Activated naive CD8-positive, alpha-beta T cell treated with anti-CD3 and anti-CD28 coated beads for 36 hours (primary cell): Measurements from ENCODE around the gene KIAA1755. TPM values are rescaled to one million over a fixed set of nuclear protein-coding genes. Genes with fewer than 3 reads are reported as not detected.
"Not testable (repeated sequence)": the region's sequence is repeated elsewhere in the genome, so short reads cannot be mapped to it uniquely, and the experiment has no call there.

ENCODE experiments used
- DNase-seq: peaks from one replicate; pipeline ENCODE4 v3.0.0; 2021
- H3K27ac Mint-ChIP-seq: one replicate; pipeline ENCODE4 v1.8.0; 2022; ENCODE audit warnings: mild to moderate bottlenecking, moderate library complexity, mixed read lengths
- H3K27me3 Mint-ChIP-seq: one replicate; pipeline ENCODE4 v1.8.0; 2022; ENCODE audit warnings: mild to moderate bottlenecking, mixed read lengths
- H3K36me3 Mint-ChIP-seq: one replicate; pipeline ENCODE4 v1.8.0; 2021; ENCODE audit warnings: mild to moderate bottlenecking, mixed read lengths
- H3K4me1 Mint-ChIP-seq: one replicate; pipeline ENCODE4 v1.8.0; 2021; ENCODE audit warnings: mixed read lengths
- H3K4me3 Mint-ChIP-seq: one replicate; pipeline ENCODE4 v1.8.0; 2022; ENCODE audit warnings: mild to moderate bottlenecking, moderate library complexity, mixed read lengths
- H3K9me3 Mint-ChIP-seq: one replicate; pipeline ENCODE4 v1.8.0; 2022; ENCODE audit warnings: mixed read lengths
- total RNA-seq, 2 experiments: library from RNA; stranded (reverse); gene quantifications; one replicate each; pipeline ENCODE4 v1.2.3, GENCODE V29; 2021

The KIAA1755 gene
- total RNA-seq, 2 experiments from 2014 or later: not detected

GRCh38 chr20:38260025-38260377, 534 bp downstream of the KIAA1755 start:
- Mint-ChIP-seq H3K27ac (no peak overlapping the region), H3K36me3 (no peaks in the 10 kb centered on the region), H3K4me1 (no peaks in the 10 kb centered on the region), H3K4me3 (no peak overlapping the region), H3K27me3 (peaks cover 42% of the 10 kb centered on the region), H3K9me3 (no peaks in the 10 kb centered on the region)
- no peak for DNase-seq

DNA sequence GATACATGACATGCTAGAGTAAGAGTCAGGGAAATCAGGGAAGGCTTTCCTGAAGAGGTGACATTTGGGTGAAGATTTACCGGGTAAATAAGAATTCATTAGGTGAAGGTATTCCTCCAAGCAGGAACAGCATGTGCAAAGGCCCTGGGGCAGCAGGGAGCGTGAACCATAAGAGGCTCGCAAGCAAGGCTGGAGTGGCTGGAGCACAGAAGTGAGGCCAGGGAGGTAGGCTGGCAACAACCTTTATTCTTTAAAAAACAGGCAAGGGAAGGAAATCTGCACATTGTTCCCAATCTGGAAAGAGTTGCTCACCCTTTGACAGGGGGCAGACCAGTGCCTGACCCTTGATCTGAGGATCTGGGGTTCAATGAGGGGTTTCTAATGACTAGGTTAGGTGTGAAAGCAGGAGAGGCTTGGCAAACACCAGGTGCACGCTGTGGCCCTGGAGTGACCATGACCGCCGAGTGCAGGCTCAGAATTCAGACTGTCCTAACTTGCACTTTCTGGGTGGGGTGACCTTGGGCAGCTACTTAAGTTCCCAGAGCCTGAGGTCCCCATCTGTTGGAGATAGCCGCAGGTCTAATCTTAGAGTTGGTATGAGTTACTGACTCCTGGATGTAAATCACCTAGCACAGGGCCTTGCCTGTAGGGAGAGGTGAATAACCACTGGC, 1.9 kb downstream of the KIAA1755 start:
- H3K27me3 Mint-ChIP-seq: peaks cover 42% of the 10 kb centered on the region
- H3K4me1 Mint-ChIP-seq: no peaks in the 10 kb centered on the region
- no peak overlapping the region for H3K4me3 Mint-ChIP-seq
- no peak for DNase-seq
- H3K27ac Mint-ChIP-seq: no peak overlapping the region
- H3K36me3 Mint-ChIP-seq: no peaks in the 10 kb centered on the region
- H3K9me3 Mint-ChIP-seq: no peaks in the 10 kb centered on the region

- H3K9me3 Mint-ChIP-seq: no peaks in the 10 kb centered on the region
- H3K27ac Mint-ChIP-seq: no peak overlapping the region
- peaks cover 38% of the 10 kb centered on the region for H3K27me3 Mint-ChIP-seq
- H3K4me3 Mint-ChIP-seq: no peak overlapping the region
- H3K4me1 Mint-ChIP-seq: no peaks in the 10 kb centered on the region
- DNase-seq: no peak
- H3K36me3 Mint-ChIP-seq: no peaks in the 10 kb centered on the region
Observed at GRCh38 chr20:38256966-38257365, 3.6 kb downstream of the KIAA1755 start.

GRCh38 chr20:38256021-38256420, 4.5 kb downstream of the KIAA1755 start:
- H3K4me1 Mint-ChIP-seq: no peaks in the 10 kb centered on the region
- DNase-seq: no peak
- peaks cover 32% of the 10 kb centered on the region for H3K27me3 Mint-ChIP-seq
- no peaks in the 10 kb centered on the region for H3K36me3 Mint-ChIP-seq
- H3K9me3 Mint-ChIP-seq: no peaks in the 10 kb centered on the region
- H3K4me3 Mint-ChIP-seq: no peak overlapping the region
- no peak overlapping the region for H3K27ac Mint-ChIP-seq

GRCh38 chr20:38255393-38255792, 5.1 kb downstream of the KIAA1755 start:
- H3K9me3 Mint-ChIP-seq: no peaks in the 10 kb centered on the region
- H3K27ac Mint-ChIP-seq: no peak overlapping the region
- H3K27me3 Mint-ChIP-seq: peaks cover 25% of the 10 kb centered on the region

GRCh38 chr20:38254621-38255020, 5.9 kb downstream of the KIAA1755 start:
- not testable (repeated sequence) for H3K36me3 Mint-ChIP-seq, DNase-seq, H3K27ac Mint-ChIP-seq, H3K4me3 Mint-ChIP-seq, H3K9me3 Mint-ChIP-seq, H3K4me1 Mint-ChIP-seq
- peaks cover 18% of the 10 kb centered on the region for H3K27me3 Mint-ChIP-seq

More at GRCh38 chr20:38255393-38255792, 5.1 kb downstream of the KIAA1755 start:
- DNase-seq: no peak
- H3K4me3 Mint-ChIP-seq: no peak overlapping the region
- no peaks in the 10 kb centered on the region for H3K36me3 Mint-ChIP-seq
- no peaks in the 10 kb centered on the region for H3K4me1 Mint-ChIP-seq

GRCh38 chr20:38253571-38253970, 7.0 kb downstream of the KIAA1755 start:
- Mint-ChIP-seq H3K27ac (no peak overlapping the region), H3K9me3 (no peaks in the 10 kb centered on the region), H3K27me3 (peaks cover 8% of the 10 kb centered on the region), H3K4me3 (no peak overlapping the region), H3K4me1 (no peaks in the 10 kb centered on the region), H3K36me3 (no peaks in the 10 kb centered on the region)
- no peak for DNase-seq

- Mint-ChIP-seq H3K9me3 (no peaks in the 10 kb centered on the region), H3K4me3 (no peak overlapping the region), H3K4me1 (no peaks in the 10 kb centered on the region), H3K27me3 (peaks cover 4% of the 10 kb centered on the region), H3K27ac (no peak overlapping the region), H3K36me3 (no peaks in the 10 kb centered on the region)
- no peak for DNase-seq
Observed at GRCh38 chr20:38252292-38253288, 7.9 kb downstream of the KIAA1755 start.

DNA sequence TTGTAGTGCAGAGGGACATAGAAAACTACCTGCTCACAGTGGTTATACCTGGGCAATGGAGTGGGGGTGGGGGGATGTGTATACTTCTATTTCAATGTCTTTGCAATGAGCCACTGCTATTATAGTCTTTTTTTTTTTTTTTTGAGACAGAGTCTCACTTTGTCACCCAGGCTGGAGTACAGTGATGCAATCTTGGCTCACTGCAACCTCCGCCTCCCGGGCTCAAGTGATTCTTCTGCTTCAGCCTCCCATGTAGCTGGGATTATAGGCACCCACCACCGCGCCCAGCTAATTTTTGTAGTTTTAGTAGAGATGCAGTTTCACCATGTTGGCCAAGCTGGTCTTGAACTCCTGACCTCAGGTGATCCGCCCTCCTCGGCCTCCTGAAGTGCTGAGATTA, 9.1 kb downstream of the KIAA1755 start:
- peaks cover 13% of the 10 kb centered on the region for H3K27me3 Mint-ChIP-seq
- DNase-seq, H3K36me3 Mint-ChIP-seq, H3K9me3 Mint-ChIP-seq, H3K4me3 Mint-ChIP-seq, H3K27ac Mint-ChIP-seq, H3K4me1 Mint-ChIP-seq: not testable (repeated sequence)

DNA sequence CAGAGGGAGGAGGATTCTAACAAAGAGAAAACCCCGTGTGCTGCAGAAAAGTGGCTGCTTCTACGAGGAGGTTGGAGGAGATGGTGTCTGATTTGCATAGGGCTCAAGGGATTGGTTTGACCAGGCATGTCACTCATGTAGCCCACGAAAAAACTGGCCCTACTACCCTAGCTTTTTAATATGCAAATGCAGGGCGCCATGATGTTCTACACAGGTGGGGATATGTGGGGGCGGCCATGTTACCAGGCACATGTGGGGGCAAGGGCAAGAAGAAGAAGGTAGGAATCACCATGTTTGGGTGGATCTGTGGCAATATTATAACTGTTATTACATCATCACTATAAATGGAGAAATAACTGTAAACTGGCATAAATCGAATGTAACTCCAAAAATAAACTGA, 9.9 kb downstream of the KIAA1755 start:
- H3K4me1 Mint-ChIP-seq: no peaks in the 10 kb centered on the region
- no peak for DNase-seq
- H3K4me3 Mint-ChIP-seq: no peak overlapping the region
- H3K9me3 Mint-ChIP-seq: no peaks in the 10 kb centered on the region
- H3K36me3 Mint-ChIP-seq: no peaks in the 10 kb centered on the region
- peaks cover 14% of the 10 kb centered on the region for H3K27me3 Mint-ChIP-seq
- H3K27ac Mint-ChIP-seq: no peak overlapping the region

- DNase-seq: no peak
- H3K9me3 Mint-ChIP-seq: peaks cover 3% of the 10 kb centered on the region
- H3K36me3 Mint-ChIP-seq: peaks cover 1% of the 10 kb centered on the region
- peaks cover 11% of the 10 kb centered on the region for H3K27me3 Mint-ChIP-seq
- no peak overlapping the region for H3K27ac Mint-ChIP-seq
- H3K4me3 Mint-ChIP-seq: no peak overlapping the region
- no peaks in the 10 kb centered on the region for H3K4me1 Mint-ChIP-seq
Observed at GRCh38 chr20:38249536-38250310, 10.8 kb downstream of the KIAA1755 start.

DNA sequence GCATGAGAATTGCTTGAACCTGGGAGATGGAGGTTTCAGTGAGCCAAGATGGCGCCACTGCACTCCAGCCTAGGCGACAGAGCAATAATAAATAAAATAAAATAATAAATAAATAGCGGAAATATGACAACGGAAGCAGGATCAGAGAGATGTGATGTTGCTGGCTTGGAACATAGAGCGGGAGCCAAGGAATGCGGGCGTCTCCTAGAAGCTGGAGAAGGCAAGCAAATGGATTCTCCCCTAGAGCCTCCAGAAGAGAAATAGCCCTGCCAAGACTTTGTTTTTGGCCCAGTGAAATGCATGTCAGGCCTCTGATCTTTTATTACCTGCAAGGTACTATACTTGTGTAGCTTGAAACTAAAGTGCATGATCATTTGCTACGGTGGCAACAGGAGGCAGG, 12.4 kb downstream of the KIAA1755 start:
- Mint-ChIP-seq H3K4me1 (no peaks in the 10 kb centered on the region), H3K27me3 (peaks cover 10% of the 10 kb centered on the region), H3K4me3 (no peak overlapping the region), H3K27ac (no peak overlapping the region), H3K36me3 (peaks cover 1% of the 10 kb centered on the region), H3K9me3 (peaks cover 10% of the 10 kb centered on the region)
- DNase-seq: no peak

DNA sequence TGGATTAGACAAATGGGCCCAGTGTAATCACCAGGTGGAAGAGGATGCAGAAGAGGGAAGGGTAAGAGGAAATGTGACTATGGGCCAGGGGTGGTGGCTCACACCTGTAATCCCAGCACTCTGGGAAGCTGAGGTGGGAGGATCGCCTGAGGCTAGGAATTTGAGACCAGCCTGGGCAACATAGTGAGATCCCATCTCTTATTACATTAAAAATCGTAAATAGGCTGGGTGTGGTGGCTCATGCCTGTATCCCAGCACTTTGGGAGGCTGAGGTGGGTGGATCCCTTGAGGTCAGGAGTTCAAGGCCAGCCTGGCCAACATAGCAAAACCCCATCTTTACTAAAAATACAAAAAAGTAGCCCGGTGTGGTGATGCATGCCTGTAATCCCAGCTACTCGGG, 12.8 kb downstream of the KIAA1755 start:
- peaks cover 14% of the 10 kb centered on the region for H3K9me3 Mint-ChIP-seq
- not testable (repeated sequence) for H3K27me3 Mint-ChIP-seq, DNase-seq, H3K4me3 Mint-ChIP-seq, H3K27ac Mint-ChIP-seq, H3K4me1 Mint-ChIP-seq, H3K36me3 Mint-ChIP-seq

DNA sequence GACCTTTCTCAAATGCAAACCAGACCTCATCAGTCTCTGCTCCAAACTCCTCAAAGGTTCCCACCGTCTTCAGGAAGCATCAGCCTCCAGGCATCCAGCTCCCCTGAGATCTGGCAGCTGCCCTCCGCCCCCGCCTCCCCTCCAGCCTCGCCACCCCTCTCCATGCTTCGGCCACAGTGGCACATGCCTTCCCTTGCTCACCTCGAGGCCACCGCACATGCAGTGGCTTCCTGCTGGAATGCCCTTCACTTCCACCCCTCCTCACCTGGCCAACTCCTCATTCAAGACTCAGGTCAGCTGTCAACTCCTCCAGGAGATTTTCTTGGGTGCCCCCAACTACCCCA, 13.4 kb downstream of the KIAA1755 start:
- Mint-ChIP-seq H3K9me3 (peaks cover 17% of the 10 kb centered on the region), H3K27ac (no peak overlapping the region), H3K36me3 (peaks cover 1% of the 10 kb centered on the region), H3K27me3 (peaks cover 11% of the 10 kb centered on the region), H3K4me1 (no peaks in the 10 kb centered on the region), H3K4me3 (no peak overlapping the region)
- DNase-seq: no peak
